HEK293 (cell line): ENCODE measurements around the gene NFKB1.

Experiments used
- CTCF ChIA-PET: fragments of 350-600 bp; formaldehyde crosslinking; extraction: SDS; loops from one replicate; lab custom pipeline; 2021; ENCODE audit warnings: antibody characterized with exemption; lab: Yijun Ruan, JAX
- POLR2A ChIA-PET: fragments of 300-600 bp; formaldehyde crosslinking; extraction: SDS; loops from one replicate; lab custom pipeline; 2020; ENCODE audit warnings: antibody characterized with exemption, inconsistent platforms; lab: Yijun Ruan, JAX
- H3K27ac ChIP-seq: fragments of 200-500 bp; sonication (Bioruptor generic); 2 replicates; pipeline ENCODE4 v1.5.1; 2014; ENCODE audit warnings: low read depth, low read length, control low read depth, inconsistent platforms; ENCODE audit errors: extremely low read depth
- H3K36me3 ChIP-seq, 2 experiments: fragments of 200-500 bp in 1 of 2; sonication (Bioruptor generic) in 1 of 2; 1 replicate in 1 of 2; 2 replicates in 1 of 2; pipeline ENCODE4 v1.5.1; 2014 to 2017; ENCODE audit warnings: inconsistent platforms in 2 of 2, low read length in 2 of 2; ENCODE audit not compliant: control insufficient read depth in 2 of 2, insufficient read depth in 1 of 2
- H3K4me1 ChIP-seq: fragments of 200-500 bp; sonication (Bioruptor generic); 2 replicates; pipeline ENCODE4 v1.5.1; 2014; ENCODE audit warnings: mild to moderate bottlenecking, low read length, inconsistent platforms; ENCODE audit not compliant: control insufficient read depth, insufficient read depth
- H3K4me3 ChIP-seq: 2 replicates; pipeline ENCODE4 v1.5.1; 2011; ENCODE audit warnings: low read depth, mild to moderate bottlenecking, control low read depth, low read length, moderate library complexity
- H3K9me3 ChIP-seq: fragments of 200-500 bp; sonication (Bioruptor generic); 2 replicates; pipeline ENCODE4 v1.5.1; 2014; ENCODE audit warnings: low read depth, low read length, inconsistent platforms; ENCODE audit not compliant: control insufficient read depth, insufficient read depth
- FEZF1 ChIP-seq: fragments of 450-650 bp; formaldehyde crosslinking; IDR thresholded peaks from 2 replicates; pipeline ENCODE4 v1.5.1; 2016; ENCODE audit warnings: missing biosample characterization, missing genetic modification characterization
- OSR2 ChIP-seq: fragments of 450-650 bp; formaldehyde crosslinking; IDR thresholded peaks from 2 replicates; pipeline ENCODE4 v1.5.1; 2016; ENCODE audit warnings: missing biosample characterization, missing genetic modification characterization
- SCRT1 ChIP-seq: fragments of 450-650 bp; formaldehyde crosslinking; IDR thresholded peaks from 2 replicates; pipeline ENCODE4 v1.5.1; 2016; ENCODE audit warnings: missing biosample characterization, missing genetic modification characterization, borderline replicate concordance
- ZFP3 ChIP-seq: fragments of 450-650 bp; formaldehyde crosslinking; IDR thresholded peaks from 2 replicates; pipeline ENCODE4 v1.5.1; 2016; ENCODE audit warnings: low read depth, missing biosample characterization, missing genetic modification characterization
- ZFP37 ChIP-seq: fragments of 450-650 bp; formaldehyde crosslinking; IDR thresholded peaks from 2 replicates; pipeline ENCODE4 v1.5.1; 2016; ENCODE audit warnings: missing biosample characterization, missing genetic modification characterization
- ZNF121 ChIP-seq: fragments of 450-650 bp; formaldehyde crosslinking; IDR thresholded peaks from 2 replicates; pipeline ENCODE4 v1.5.1; 2016; ENCODE audit warnings: missing biosample characterization, missing genetic modification characterization
- ZNF140 ChIP-seq: fragments of 450-650 bp; formaldehyde crosslinking; IDR thresholded peaks from 2 replicates; pipeline ENCODE4 v1.5.1; 2016; ENCODE audit warnings: missing biosample characterization, missing genetic modification characterization
- ZNF184 ChIP-seq: fragments of 450-650 bp; IDR thresholded peaks from 2 replicates; pipeline ENCODE4 v1.5.1; 2018; ENCODE audit warnings: missing biosample characterization, mild to moderate bottlenecking, missing genetic modification characterization
- ZNF335 ChIP-seq: fragments of 450-650 bp; formaldehyde crosslinking; conservative IDR thresholded peaks from 2 replicates; pipeline ENCODE4 v1.5.1; 2016; ENCODE audit warnings: missing biosample characterization, missing genetic modification characterization
- ZNF341 ChIP-seq: fragments of 450-650 bp; formaldehyde crosslinking; IDR thresholded peaks from 2 replicates; pipeline ENCODE4; 2016; ENCODE audit warnings: low read depth, missing biosample characterization, missing genetic modification characterization
- ZNF398 ChIP-seq: fragments of 450-650 bp; formaldehyde crosslinking; IDR thresholded peaks from 2 replicates; pipeline ENCODE4 v1.5.1; 2017; ENCODE audit warnings: missing biosample characterization, missing genetic modification characterization
- ZNF433 ChIP-seq: fragments of 450-650 bp; formaldehyde crosslinking; IDR thresholded peaks from 2 replicates; pipeline ENCODE4 v1.5.1; 2016; ENCODE audit warnings: missing biosample characterization, missing genetic modification characterization, low read depth
- ZNF473 ChIP-seq: fragments of 450-650 bp; formaldehyde crosslinking; IDR thresholded peaks from 2 replicates; pipeline ENCODE4 v1.5.1; 2017; ENCODE audit warnings: missing biosample characterization, missing genetic modification characterization
- ZNF488 ChIP-seq: fragments of 450-650 bp; formaldehyde crosslinking; IDR thresholded peaks from 2 replicates; pipeline ENCODE4 v1.5.1; 2016; ENCODE audit warnings: missing biosample characterization, missing genetic modification characterization
- ZNF530 ChIP-seq: fragments of 450-650 bp; formaldehyde crosslinking; IDR thresholded peaks from 2 replicates; pipeline ENCODE4 v1.5.1; 2016; ENCODE audit warnings: low read depth, missing biosample characterization, missing genetic modification characterization
- ZNF548 ChIP-seq: fragments of 450-650 bp; formaldehyde crosslinking; IDR thresholded peaks from 2 replicates; pipeline ENCODE4 v1.5.1; 2016; ENCODE audit warnings: missing biosample characterization, missing genetic modification characterization
- ZNF645 ChIP-seq: fragments of 450-650 bp; formaldehyde crosslinking; IDR thresholded peaks from 2 replicates; pipeline ENCODE4; 2016; ENCODE audit warnings: missing biosample characterization, missing genetic modification characterization
- ZNF76 ChIP-seq: fragments of 450-650 bp; formaldehyde crosslinking; IDR thresholded peaks from 2 replicates; pipeline ENCODE4; 2016; ENCODE audit warnings: low read depth, missing biosample characterization, missing genetic modification characterization, borderline replicate concordance
- ZNF785 ChIP-seq: fragments of 450-650 bp; formaldehyde crosslinking; IDR thresholded peaks from 2 replicates; pipeline ENCODE4 v1.5.1; 2016; ENCODE audit warnings: missing biosample characterization, missing genetic modification characterization
- ZSCAN5A ChIP-seq: fragments of 450-650 bp; formaldehyde crosslinking; IDR thresholded peaks from 2 replicates; pipeline ENCODE4 v1.5.1; 2016; ENCODE audit warnings: missing biosample characterization, missing genetic modification characterization

NFKB1 gene

GRCh38 chr4:102612210-102612609 lies 111.1 kb downstream of the NFKB1 start:
- H3K9me3 ChIP-seq = no peaks in the 10 kb centered on the region
- ChIA-PET CTCF (interaction anchor here (0.7 to 1.5 kb wide), 2 partner anchors 219 to 397 kb away, joined by 3 read pairs; no protein-coding TSS in a partner anchor), POLR2A (no interaction called here)
- H3K4me3 ChIP-seq = no peak overlapping the region
- TF ChIP-seq FEZF1 (tag by site-specific recombination) (no peak), ZNF488 (no peak), ZNF473 (tag by site-specific recombination) (no peak), ZNF548 (no peak), ZFP37 (tag by site-specific recombination) (no peak), ZNF76 (tag by site-specific recombination) (no peak), ZNF530 (tag by site-specific recombination) (no peak), ZNF121 (no peak), ZNF398 (tag by site-specific recombination) (no peak), ZFP3 (tag by site-specific recombination) (no peak), ZNF335 (tag by site-specific recombination) (no peak), ZNF184 (tag by site-specific recombination) (no peak), ZSCAN5A (no peak), ZNF645 (tag by site-specific recombination) (no peak)
- H3K36me3 ChIP-seq = peaks cover 9 to 68% of the 10 kb centered on the region in 2 experiments; a peak in 2 of 3 replicates
- no peaks in the 10 kb centered on the region for H3K4me1 ChIP-seq
- no peak overlapping the region for H3K27ac ChIP-seq

- Histone ChIP-seq H3K36me3 (peaks cover 9 to 64% of the 10 kb centered on the region in 2 experiments; a peak in 2 of 3 replicates), H3K9me3 (no peaks in the 10 kb centered on the region), H3K27ac (no peak overlapping the region), H3K4me1 (no peaks in the 10 kb centered on the region), H3K4me3 (no peak overlapping the region)
- TF ChIP-seq ZNF140 = no peak
- no peak for TF ChIP-seq SCRT1 (tag by site-specific recombination)
- TF ChIP-seq OSR2 = no peak
- TF ChIP-seq ZNF785 (tag by site-specific recombination) = no peak
- TF ChIP-seq ZNF341 (tag by site-specific recombination) = no peak
- no peak for TF ChIP-seq ZNF433 (tag by site-specific recombination)
- ChIA-PET CTCF (no interaction called here), POLR2A (no interaction called here)
Observed at GRCh38 chr4:102612824-102613366, 111.7 kb downstream of the NFKB1 start.
